Tibial nerve (tissue), 3 donors: Measurements from ENCODE around the gene IGLL1.
"Not testable (repeated sequence)": the region's sequence is repeated elsewhere in the genome, so short reads cannot be mapped to it uniquely, and the experiment has no call there.

Experiments used
- POLR2A ChIP-seq, 2 donors: fragments of 450-650 bp; IDR thresholded peaks; one replicate each; pipeline ENCODE4 v1.6.1; 2017; ENCODE audit warnings: antibody characterized with exemption in 2 of 2, mild to moderate bottlenecking in 2 of 2, moderate library complexity in 2 of 2
- TF ChIP-seq, protein P1 (sequence below), 5 experiments: fragments of 200-600 bp in 3 of 5; fragments of 450-650 bp in 2 of 5; sonication (generic) in 3 of 5; IDR thresholded peaks; one replicate each; pipeline ENCODE4 v1.5.1; 2016 to 2019; ENCODE audit warnings: antibody characterized with exemption in 5 of 5, mild to moderate bottlenecking in 3 of 5, moderate library complexity in 2 of 5

GRCh38 chr22:23628056-23628743 lies 48.1 kb upstream of the IGLL1 start:
- TF ChIP-seq, protein P1, sequence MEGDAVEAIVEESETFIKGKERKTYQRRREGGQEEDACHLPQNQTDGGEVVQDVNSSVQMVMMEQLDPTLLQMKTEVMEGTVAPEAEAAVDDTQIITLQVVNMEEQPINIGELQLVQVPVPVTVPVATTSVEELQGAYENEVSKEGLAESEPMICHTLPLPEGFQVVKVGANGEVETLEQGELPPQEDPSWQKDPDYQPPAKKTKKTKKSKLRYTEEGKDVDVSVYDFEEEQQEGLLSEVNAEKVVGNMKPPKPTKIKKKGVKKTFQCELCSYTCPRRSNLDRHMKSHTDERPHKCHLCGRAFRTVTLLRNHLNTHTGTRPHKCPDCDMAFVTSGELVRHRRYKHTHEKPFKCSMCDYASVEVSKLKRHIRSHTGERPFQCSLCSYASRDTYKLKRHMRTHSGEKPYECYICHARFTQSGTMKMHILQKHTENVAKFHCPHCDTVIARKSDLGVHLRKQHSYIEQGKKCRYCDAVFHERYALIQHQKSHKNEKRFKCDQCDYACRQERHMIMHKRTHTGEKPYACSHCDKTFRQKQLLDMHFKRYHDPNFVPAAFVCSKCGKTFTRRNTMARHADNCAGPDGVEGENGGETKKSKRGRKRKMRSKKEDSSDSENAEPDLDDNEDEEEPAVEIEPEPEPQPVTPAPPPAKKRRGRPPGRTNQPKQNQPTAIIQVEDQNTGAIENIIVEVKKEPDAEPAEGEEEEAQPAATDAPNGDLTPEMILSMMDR (IDR thresholded peaks at IDR 0.05): not testable (repeated sequence)
- TF ChIP-seq POLR2A (IDR thresholded peaks at IDR 0.05): not testable (repeated sequence)
